Heart right ventricle (tissue), 16 donors: ENCODE data around the gene GGNBP2. TPM values are rescaled to one million over a fixed set of nuclear protein-coding genes. Genes with fewer than 3 reads are reported as not detected.

ENCODE experiments used
- ATAC-seq, 8 donors: fragments of 200-7000 bp; cut with Tn5 transposase; one replicate each; pipeline ENCODE4 v1.9.1; 2020; ENCODE audit warnings: mild to moderate bottlenecking in 8 of 8, moderate library complexity in 8 of 8, moderate number of reproducible peaks in 1 of 8
- DNase-seq, 2 donors: peaks; one replicate each; pipeline ENCODE4 v3.0.0-alpha.2; 2020
- H3K27ac ChIP-seq, 10 donors: fragments of 200-600 bp; sonication (generic) in 2 of 10; one replicate each; pipeline versions ENCODE4 v1.5.0 to v1.8.0; 2020 to 2022; ENCODE audit warnings: mild to moderate bottlenecking in 3 of 10
- H3K27me3 ChIP-seq, 7 donors: fragments of 200-600 bp; one replicate each; pipeline ENCODE4 v1.8.0; 2021 to 2022; ENCODE audit warnings: mild to moderate bottlenecking in 2 of 7
- H3K36me3 ChIP-seq, 9 donors: fragments of 200-600 bp; sonication (generic) in 1 of 9; one replicate each; pipeline versions ENCODE4 v1.5.0 to v1.8.0; 2020 to 2022; ENCODE audit warnings: mild to moderate bottlenecking in 2 of 9
- H3K4me1 ChIP-seq, 9 donors: fragments of 200-600 bp; sonication (generic) in 1 of 9; one replicate each; pipeline versions ENCODE4 v1.5.0 to v1.8.0; 2020 to 2022; ENCODE audit warnings: mild to moderate bottlenecking in 4 of 9
- H3K4me3 ChIP-seq, 10 donors: fragments of 200-600 bp; sonication (generic) in 2 of 10; one replicate each; pipeline versions ENCODE4 v1.5.0 to v1.8.0; 2020 to 2022; ENCODE audit warnings: mild to moderate bottlenecking in 7 of 10, moderate library complexity in 2 of 10
- H3K9me3 ChIP-seq, 11 donors: fragments of 200-600 bp in 10 of 11; sonication (generic) in 2 of 11; one replicate each; pipeline versions ENCODE4 v1.5.0 to v1.8.0; 2013 to 2022; ENCODE audit warnings: mild to moderate bottlenecking in 2 of 11, control low read depth in 1 of 11, moderate library complexity in 1 of 11
- CTCF ChIP-seq, 9 donors: fragments of 200-600 bp; sonication (generic) in 2 of 9; IDR thresholded peaks; one replicate each; pipeline versions ENCODE4 v1.5.0 to v1.8.0; 2021 to 2022; ENCODE audit warnings: antibody characterized with exemption in 9 of 9, mild to moderate bottlenecking in 5 of 9, moderate library complexity in 1 of 9
- WGBS, 2 donors: extraction: QIAGEN DNeasy Blood & Tissue Kit; methylation state at CpG; one replicate each; pipeline ENCODE4 v1.1.7; 2013; ENCODE audit warnings: inconsistent platforms in 1 of 2; 5-methylcytosine and 5-hydroxymethylcytosine counted together
- intact Hi-C, 10 donors: fragments of 100-400 bp; cut with DNase I; formaldehyde crosslinking; loops; one replicate each; pipeline versions ENCODE4 v1.11.1 to v1.14.2; 2022
- polyA plus RNA-seq, 2 donors: library from polyadenylated mRNA; stranded (reverse); fragments of 200-250 nt; gene quantifications; one replicate each; pipeline ENCODE4 v1.2.3, GENCODE V29; 2013
- total RNA-seq, 10 donors: library from RNA; stranded (reverse); fragmentation: NEBNext Ultra II Directional in 3 of 10; extraction: Animal tissue kit (Norgen Biotek cat#: 25700) in 3 of 10; gene quantifications; one replicate each; pipeline versions ENCODE4 v1.2.1 to v1.2.4, GENCODE V29; 2021 to 2023
- donor health status: Arrhythmogenic right ventricular cardiomyopathy.
- donor health status: ischemic (EF 13 %, LVEDD 7.1; RV severe dilation, severe dysfunction).
- donor health status: healthy with polysubstance abuse.
- donor health status: DM: no; HTN: yes; CAD: no.
- donor health status: DM: no; HTN: no; CAD: no.
- donor health status: ischemic (EF 25% LVEDD 6.9; RV normal size, moderate dysfunction).
- donor health status: ischemic (EF 25% LVEDD 5.7; RV mildly dilated, moderate dysfunction).
- donor health status: healthy.
- donor health status: DM: yes; HTN: yes; CAD: no.
- donor health status: Ischemic cardiomyopathy.
- donor health status: ischemic (EF 35%, LVEDD 5.7; RV mildly dilated, moderate dysfunction).
- donor health status: nonischemic (EF 11% LVEDD 7.7; RV severe dilation, severe dysfunction).
- donor health status: DM: yes; HTN: yes; CAD: no.
- donor health status: PGD.
- donor health status: ischemic (EF 29% LVEDD 5.4; RV normal size, mild dysfunction).
- donor health status: nonischemic (EF 23%, LVEDD 6.1; RV moderate dilation, normal function).

GGNBP2 gene
- total and polyA plus RNA-seq, 12 donors: 25.9 to 51.2 (median 45.8) TPM

- Histone ChIP-seq H3K27me3 (no peaks in the 10 kb centered on the region), H3K27ac (no peak overlapping the region), H3K9me3 (no peaks in the 10 kb centered on the region), H3K36me3 (peaks cover 0 to 98% (median 39%) of the 10 kb centered on the region in 9 donors), H3K4me1 (peaks cover 0 to 14% (median 0%) of the 10 kb centered on the region in 9 donors), H3K4me3 (no peak overlapping the region)
- ATAC-seq: peak in 6 of 8 donors; percentile 21 to 48 (median 28)
- no peak for TF ChIP-seq CTCF (IDR thresholded peaks at IDR 0.05)
- 55 to 78% methylated on average over 9 of the region's 9 CpGs for WGBS, 2 donors
- intact Hi-C loops: no loop called here
- no peak for DNase-seq
These were observed 46.6 kb upstream of the GGNBP2 start for GRCh38 chr17:36498155-36498554.

GRCh38 chr17:36498560-36499300 lies 46.0 kb upstream of the GGNBP2 start:
- intact Hi-C loops: no loop called here
- no peak for TF ChIP-seq CTCF (IDR thresholded peaks at IDR 0.05)
- peaks cover 0 to 19% (median 4%) of the 10 kb centered on the region in 9 donors for H3K4me1 ChIP-seq
- H3K4me3 ChIP-seq: no peak overlapping the region
- H3K27ac ChIP-seq: no peak overlapping the region
- no peak for DNase-seq
- no peak for ATAC-seq
- H3K9me3 ChIP-seq: no peaks in the 10 kb centered on the region
- H3K36me3 ChIP-seq: peaks cover 0 to 98% (median 34%) of the 10 kb centered on the region in 9 donors
- H3K27me3 ChIP-seq: no peaks in the 10 kb centered on the region
- 58 to 61% methylated on average over 7 of the region's 7 CpGs for WGBS, 2 donors

- no peak for DNase-seq
- Histone ChIP-seq H3K9me3 (no peaks in the 10 kb centered on the region), H3K36me3 (peaks cover 0 to 98% (median 15%) of the 10 kb centered on the region in 9 donors), H3K4me3 (no peak overlapping the region), H3K27me3 (no peaks in the 10 kb centered on the region), H3K27ac (no peak overlapping the region), H3K4me1 (peaks cover 0 to 26% (median 6%) of the 10 kb centered on the region in 9 donors)
- WGBS, 2 donors: 90 to 91% methylated on average over 15 of the region's 15 CpGs
- intact Hi-C loops: no loop called here
- peak in 1 of 8 donors; percentile 2 for ATAC-seq
- no peak for TF ChIP-seq CTCF (IDR thresholded peaks at IDR 0.05)
These were observed 43.9 kb upstream of the GGNBP2 start for GRCh38 chr17:36500745-36501225.

- no peak for ATAC-seq
- WGBS, 2 donors: 93 to 99% methylated on average over 3 of the region's 3 CpGs
- Histone ChIP-seq H3K4me3 (no peak overlapping the region), H3K27ac (no peak overlapping the region), H3K9me3 (no peaks in the 10 kb centered on the region), H3K4me1 (peaks cover 0 to 26% (median 6%) of the 10 kb centered on the region in 9 donors), H3K27me3 (no peaks in the 10 kb centered on the region), H3K36me3 (peaks cover 0 to 98% (median 16%) of the 10 kb centered on the region in 9 donors)
- no peak for TF ChIP-seq CTCF (IDR thresholded peaks at IDR 0.05)
- no peak for DNase-seq
- intact Hi-C loops: no loop called here
These were observed 43.4 kb upstream of the GGNBP2 start for GRCh38 chr17:36501351-36501750.
